NT2/D1 (cell line): ENCODE results near the gene RASGEF1B.
"Not testable (repeated sequence)": the region's sequence is repeated elsewhere in the genome, so short reads cannot be mapped to it uniquely, and the experiment has no call there.

ENCODE experiments used
- SUZ12 ChIP-seq: IDR thresholded peaks from 2 replicates; pipeline ENCODE4 v1.6.1; 2011; ENCODE audit not compliant: insufficient read length, insufficient read depth; ENCODE audit errors: extremely low read depth
- YY1 ChIP-seq: IDR thresholded peaks from 2 replicates; pipeline ENCODE4 v1.6.1; 2011; ENCODE audit not compliant: insufficient read length, insufficient read depth
- ZNF274 ChIP-seq: IDR thresholded peaks from 2 replicates; pipeline ENCODE4 v1.6.1; 2011; ENCODE audit warnings: mild to moderate bottlenecking, low read depth, low read length

- TF ChIP-seq SUZ12, ZNF274, YY1: not testable (repeated sequence)
Measured at GRCh38 chr4:81479573-81479972, 7.9 kb upstream of the RASGEF1B start.
